GM23338 (cell line): Measurements from ENCODE around the gene RGSL1. TPM values are rescaled to one million over a fixed set of nuclear protein-coding genes. Genes with fewer than 3 reads are reported as not detected.

Source experiments
- ATAC-seq: fragments of 200-7000 bp; cut with Tn5 transposase; 3 replicates; pipeline ENCODE4 v1.9.1; 2020
- DNase-seq: peaks from one replicate; pipeline ENCODE4 v3.0.0-alpha.2; 2015; ENCODE audit warnings: low spot score
- H2AFZ ChIP-seq: fragments of 200-600 bp; sonication (generic); 2 replicates; pipeline ENCODE4 v1.8.0; 2016; ENCODE audit warnings: antibody characterized with exemption, mild to moderate bottlenecking, moderate library complexity
- H3F3A ChIP-seq: fragments of 200-600 bp; sonication (generic); replicated peaks from 2 replicates; pipeline ENCODE4 v1.8.0; 2017; ENCODE audit warnings: antibody characterized with exemption, mixed run types, low read depth
- H3K27ac ChIP-seq: fragments of 200-600 bp; sonication (generic); 2 replicates; pipeline ENCODE4 v1.6.1; 2016; ENCODE audit warnings: low read depth
- H3K27me3 ChIP-seq: fragments of 200-600 bp; sonication (generic); 2 replicates; pipeline ENCODE4 v1.8.0; 2016; ENCODE audit warnings: mild to moderate bottlenecking, mixed run types, moderate library complexity; ENCODE audit not compliant: insufficient read depth
- H3K36me3 ChIP-seq: fragments of 200-600 bp; sonication (generic); 2 replicates; pipeline ENCODE4 v1.8.0; 2016; ENCODE audit warnings: mild to moderate bottlenecking; ENCODE audit not compliant: insufficient read depth
- H3K4me1 ChIP-seq: fragments of 200-600 bp; sonication (generic); 2 replicates; pipeline ENCODE4 v1.8.0; 2016; ENCODE audit warnings: mild to moderate bottlenecking, moderate library complexity; ENCODE audit not compliant: insufficient read depth
- H3K4me2 ChIP-seq: fragments of 200-600 bp; sonication (generic); 2 replicates; pipeline ENCODE4 v1.7.1; 2017; ENCODE audit warnings: mixed run types
- H3K4me3 ChIP-seq: fragments of 200-600 bp; sonication (generic); 2 replicates; pipeline ENCODE4 v1.6.1; 2016; ENCODE audit warnings: mixed run types
- H3K79me2 ChIP-seq: fragments of 200-600 bp; sonication (generic); replicated peaks from 2 replicates; pipeline ENCODE4 v1.8.0; 2017; ENCODE audit warnings: mild to moderate bottlenecking; ENCODE audit not compliant: insufficient read depth
- H3K9me2 ChIP-seq: fragments of 200-600 bp; sonication (generic); 2 replicates; pipeline ENCODE4 v1.8.0; 2017; ENCODE audit not compliant: insufficient read depth
- H4K20me1 ChIP-seq: fragments of 200-600 bp; sonication (generic); replicated peaks from 2 replicates; pipeline ENCODE4 v1.8.0; 2017; ENCODE audit warnings: mild to moderate bottlenecking; ENCODE audit not compliant: insufficient read depth
- H3K27ac Mint-ChIP-seq: 2 replicates; pipeline ENCODE4 v1.8.0; 2020; ENCODE audit warnings: inconsistent platforms, mild to moderate bottlenecking, moderate library complexity, mixed read lengths
- H3K27me3 Mint-ChIP-seq: 3 replicates; pipeline ENCODE4 v1.8.0; 2022; ENCODE audit warnings: low read depth, mild to moderate bottlenecking, moderate library complexity, mixed read lengths, inconsistent platforms; ENCODE audit not compliant: insufficient read depth, poor library complexity
- H3K36me3 Mint-ChIP-seq: 3 replicates; pipeline ENCODE4 v1.8.0; 2021; ENCODE audit warnings: low read depth, mild to moderate bottlenecking, inconsistent platforms, moderate library complexity, mixed read lengths
- H3K4me1 Mint-ChIP-seq: 3 replicates; pipeline ENCODE4 v1.8.0; 2020; ENCODE audit warnings: mild to moderate bottlenecking, inconsistent platforms, mixed read lengths
- H3K4me3 Mint-ChIP-seq: 3 replicates; pipeline ENCODE4 v1.8.0; 2021; ENCODE audit warnings: moderate library complexity, mild to moderate bottlenecking, inconsistent platforms, mixed read lengths
- H3K9me3 Mint-ChIP-seq: 3 replicates; pipeline ENCODE4 v1.8.0; 2020; ENCODE audit warnings: moderate library complexity, mild to moderate bottlenecking, inconsistent platforms, mixed read lengths
- CREB1 ChIP-seq: fragments of 250-450 bp; sonication (Bioruptor Pico); IDR thresholded peaks from 2 replicates; pipeline ENCODE4 v1.5.0; 2020; ENCODE audit warnings: low read depth, mild to moderate bottlenecking, moderate library complexity
- EZH2 ChIP-seq: fragments of 200-600 bp; sonication (generic); IDR thresholded peaks from one replicate; pipeline ENCODE4 v1.8.0; 2017; ENCODE audit warnings: antibody characterized with exemption, mild to moderate bottlenecking, low read depth; ENCODE audit not compliant: unreplicated experiment
- EZH2phosphoT487 ChIP-seq: fragments of 200-600 bp; sonication (generic); IDR thresholded peaks from one replicate; pipeline ENCODE4 v1.8.1; 2018; ENCODE audit warnings: antibody characterized with exemption; ENCODE audit not compliant: unreplicated experiment
- JUNB ChIP-seq: IDR thresholded peaks from one replicate; pipeline ENCODE4 v1.6.1; 2016; ENCODE audit warnings: antibody characterized with exemption; ENCODE audit not compliant: unreplicated experiment
- NANOG ChIP-seq: IDR thresholded peaks from 2 replicates; pipeline ENCODE4 v1.6.1; 2016; ENCODE audit warnings: antibody characterized with exemption, borderline replicate concordance
- POLR2AphosphoS5 ChIP-seq: IDR thresholded peaks from 2 replicates; pipeline ENCODE4 v1.6.1; 2016; ENCODE audit warnings: antibody characterized with exemption, low read depth
- ZNF114 ChIP-seq: fragments of 250-450 bp; sonication (Bioruptor Pico); IDR thresholded peaks from 2 replicates; pipeline ENCODE4 v1.5.0; 2020; ENCODE audit warnings: mild to moderate bottlenecking, moderate library complexity
- ZNF331 ChIP-seq: fragments of 250-450 bp; sonication (Bioruptor Pico); IDR thresholded peaks from 2 replicates; pipeline ENCODE4 v1.5.0; 2020; ENCODE audit warnings: low read depth, mild to moderate bottlenecking, moderate library complexity
- polyA plus RNA-seq: library from polyadenylated mRNA; unstranded; fragments of >200 nt; fragmentation: Nextera tagmentation; extraction: Ambion mirVana; gene quantifications from 2 replicates; pipeline ENCODE4 v1.2.1, GENCODE V29; 2016
- total RNA-seq: library from RNA; depleted of rRNA; stranded (reverse); fragments of >200 nt; shearing (Covaris generic); gene quantifications from 2 replicates; pipeline ENCODE4 v1.2.3, GENCODE V29; 2014
- TF ChIP-seq, protein P1 (sequence below), 2 experiments: fragments of 200-600 bp in 1 of 2; sonication (generic) in 1 of 2; conservative IDR thresholded peaks; 2 replicates each; pipeline versions ENCODE4 v1.5.1 to v1.6.1; 2016 to 2017; ENCODE audit warnings: antibody characterized with exemption in 2 of 2, low read depth in 2 of 2, mild to moderate bottlenecking in 2 of 2, moderate library complexity in 1 of 2
- TF ChIP-seq, protein P2 (sequence below): IDR thresholded peaks from one replicate; pipeline ENCODE4 v1.6.1; 2018; ENCODE audit warnings: antibody characterized with exemption; ENCODE audit not compliant: unreplicated experiment
- TF ChIP-seq, protein P3 (sequence below): IDR thresholded peaks from 2 replicates; pipeline ENCODE4 v1.6.1; 2016; ENCODE audit warnings: antibody characterized with exemption

The RGSL1 gene
- total and polyA plus RNA-seq, 2 experiments from 2014 or later = not detected

DNA sequence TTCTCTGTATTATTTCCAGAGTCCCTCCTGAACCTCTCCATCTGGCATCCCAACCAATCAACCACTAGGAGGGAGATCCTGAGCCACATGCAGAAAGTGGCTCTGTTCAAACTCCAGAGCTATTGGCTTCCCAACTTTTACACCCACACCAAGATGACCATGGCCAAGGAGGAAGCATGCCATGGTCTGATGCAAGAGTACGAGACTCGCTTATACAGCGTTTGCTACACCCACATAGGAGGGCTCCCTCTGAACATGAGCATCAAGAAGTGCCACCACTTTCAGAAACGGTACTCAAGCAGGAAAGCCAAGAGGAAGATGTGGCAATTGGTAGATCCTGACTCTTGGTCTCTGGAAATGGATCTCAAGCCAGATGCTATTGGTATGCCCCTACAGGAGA is 23.6 kb downstream of the RGSL1 start:
- Histone ChIP-seq H3K4me1 (no peaks in the 10 kb centered on the region), H4K20me1 (no peaks in the 10 kb centered on the region), H3K4me3 (no peak overlapping the region), H3K27ac (no peak overlapping the region), H3K36me3 (no peaks in the 10 kb centered on the region), H3K4me2 (no peak overlapping the region), H2AFZ (no peak overlapping the region), H3K9me2 (peaks cover 12% of the 10 kb centered on the region; the same call in 1 of the 2 replicates), H3K27me3 (no peaks in the 10 kb centered on the region), H3F3A (no peaks in the 10 kb centered on the region), H3K79me2 (no peaks in the 10 kb centered on the region)
- Mint-ChIP-seq H3K4me1 (no peaks in the 10 kb centered on the region), H3K36me3 (no peaks in the 10 kb centered on the region), H3K4me3 (no peak overlapping the region), H3K27ac (no peak overlapping the region), H3K9me3 (peaks cover 10% of the 10 kb centered on the region; the same call in 2 of the 3 replicates), H3K27me3 (no peaks in the 10 kb centered on the region)
- TF ChIP-seq, protein P1, sequence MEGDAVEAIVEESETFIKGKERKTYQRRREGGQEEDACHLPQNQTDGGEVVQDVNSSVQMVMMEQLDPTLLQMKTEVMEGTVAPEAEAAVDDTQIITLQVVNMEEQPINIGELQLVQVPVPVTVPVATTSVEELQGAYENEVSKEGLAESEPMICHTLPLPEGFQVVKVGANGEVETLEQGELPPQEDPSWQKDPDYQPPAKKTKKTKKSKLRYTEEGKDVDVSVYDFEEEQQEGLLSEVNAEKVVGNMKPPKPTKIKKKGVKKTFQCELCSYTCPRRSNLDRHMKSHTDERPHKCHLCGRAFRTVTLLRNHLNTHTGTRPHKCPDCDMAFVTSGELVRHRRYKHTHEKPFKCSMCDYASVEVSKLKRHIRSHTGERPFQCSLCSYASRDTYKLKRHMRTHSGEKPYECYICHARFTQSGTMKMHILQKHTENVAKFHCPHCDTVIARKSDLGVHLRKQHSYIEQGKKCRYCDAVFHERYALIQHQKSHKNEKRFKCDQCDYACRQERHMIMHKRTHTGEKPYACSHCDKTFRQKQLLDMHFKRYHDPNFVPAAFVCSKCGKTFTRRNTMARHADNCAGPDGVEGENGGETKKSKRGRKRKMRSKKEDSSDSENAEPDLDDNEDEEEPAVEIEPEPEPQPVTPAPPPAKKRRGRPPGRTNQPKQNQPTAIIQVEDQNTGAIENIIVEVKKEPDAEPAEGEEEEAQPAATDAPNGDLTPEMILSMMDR (conservative IDR thresholded peaks at IDR 0.05; ENCODE audit: low read depth in 2 of 2) = no peak
- TF ChIP-seq ZNF114 (no peak), ZNF331 (CRISPR knock-in tag) (no peak)
- DNase-seq (no peak), ATAC-seq (no peak)

DNA sequence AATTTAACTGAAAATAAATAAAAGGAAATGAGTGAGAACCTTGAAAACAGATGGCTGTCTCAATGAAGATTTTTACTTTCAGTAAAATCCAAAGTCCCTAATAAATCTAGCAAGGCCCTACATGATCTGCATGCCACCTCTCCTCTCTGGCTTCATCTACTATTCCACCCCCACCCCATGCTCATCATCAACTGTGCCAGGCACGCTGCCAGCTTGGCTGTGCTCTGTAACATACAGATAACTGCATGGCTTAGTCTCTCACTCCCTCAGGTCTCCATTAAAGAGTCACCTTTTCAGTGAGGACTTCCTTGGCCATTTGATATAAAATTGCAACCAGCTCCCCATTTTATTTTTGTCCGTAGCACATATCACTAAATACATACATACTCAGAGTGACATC is 26.7 kb downstream of the RGSL1 start:
- H3F3A ChIP-seq = no peaks in the 10 kb centered on the region
- H3K36me3 Mint-ChIP-seq = no peaks in the 10 kb centered on the region

DNA sequence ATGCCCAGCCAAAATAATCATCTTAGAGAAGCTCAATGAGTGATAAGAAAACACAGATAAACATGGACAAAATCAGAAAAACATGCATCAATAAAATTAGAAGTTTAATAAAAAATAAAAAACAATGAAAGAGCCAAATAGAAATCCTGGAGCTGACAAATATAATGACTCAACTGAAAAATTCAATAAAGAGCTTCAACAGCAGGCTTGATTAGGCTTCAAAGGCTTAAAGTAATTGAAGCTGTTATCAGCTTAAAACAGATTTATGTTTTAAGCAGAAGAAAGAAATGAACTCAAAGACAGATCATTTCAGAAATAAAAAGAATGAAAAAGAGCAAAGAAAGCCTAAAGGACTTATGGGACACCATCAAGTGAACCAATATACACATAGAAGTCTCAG is 28.3 kb downstream of the RGSL1 start:
- H3K4me3 Mint-ChIP-seq = no peak overlapping the region
- Histone ChIP-seq H4K20me1 (no peaks in the 10 kb centered on the region), H3K4me1 (no peaks in the 10 kb centered on the region), H2AFZ (no peak overlapping the region), H3K27me3 (no peaks in the 10 kb centered on the region), H3F3A (no peaks in the 10 kb centered on the region), H3K9me2 (peaks cover 7% of the 10 kb centered on the region; the same call in 1 of the 2 replicates), H3K36me3 (no peaks in the 10 kb centered on the region), H3K79me2 (no peaks in the 10 kb centered on the region), H3K4me3 (no peak overlapping the region), H3K4me2 (no peak overlapping the region), H3K27ac (no peak overlapping the region)
- no peaks in the 10 kb centered on the region for H3K27me3 Mint-ChIP-seq
- DNase-seq (no peak), ATAC-seq (no peak)
- H3K36me3 Mint-ChIP-seq = no peaks in the 10 kb centered on the region
- no peaks in the 10 kb centered on the region; the same call in 2 of the 3 replicates for H3K9me3 Mint-ChIP-seq
- H3K4me1 Mint-ChIP-seq = no peaks in the 10 kb centered on the region
- no peak overlapping the region for H3K27ac Mint-ChIP-seq
- TF ChIP-seq CREB1 (CRISPR knock-in tag) (no peak), NANOG (no peak), ZNF114 (no peak), JUNB (no peak), POLR2AphosphoS5 (no peak), EZH2 (no peak)
- TF ChIP-seq, protein P2, sequence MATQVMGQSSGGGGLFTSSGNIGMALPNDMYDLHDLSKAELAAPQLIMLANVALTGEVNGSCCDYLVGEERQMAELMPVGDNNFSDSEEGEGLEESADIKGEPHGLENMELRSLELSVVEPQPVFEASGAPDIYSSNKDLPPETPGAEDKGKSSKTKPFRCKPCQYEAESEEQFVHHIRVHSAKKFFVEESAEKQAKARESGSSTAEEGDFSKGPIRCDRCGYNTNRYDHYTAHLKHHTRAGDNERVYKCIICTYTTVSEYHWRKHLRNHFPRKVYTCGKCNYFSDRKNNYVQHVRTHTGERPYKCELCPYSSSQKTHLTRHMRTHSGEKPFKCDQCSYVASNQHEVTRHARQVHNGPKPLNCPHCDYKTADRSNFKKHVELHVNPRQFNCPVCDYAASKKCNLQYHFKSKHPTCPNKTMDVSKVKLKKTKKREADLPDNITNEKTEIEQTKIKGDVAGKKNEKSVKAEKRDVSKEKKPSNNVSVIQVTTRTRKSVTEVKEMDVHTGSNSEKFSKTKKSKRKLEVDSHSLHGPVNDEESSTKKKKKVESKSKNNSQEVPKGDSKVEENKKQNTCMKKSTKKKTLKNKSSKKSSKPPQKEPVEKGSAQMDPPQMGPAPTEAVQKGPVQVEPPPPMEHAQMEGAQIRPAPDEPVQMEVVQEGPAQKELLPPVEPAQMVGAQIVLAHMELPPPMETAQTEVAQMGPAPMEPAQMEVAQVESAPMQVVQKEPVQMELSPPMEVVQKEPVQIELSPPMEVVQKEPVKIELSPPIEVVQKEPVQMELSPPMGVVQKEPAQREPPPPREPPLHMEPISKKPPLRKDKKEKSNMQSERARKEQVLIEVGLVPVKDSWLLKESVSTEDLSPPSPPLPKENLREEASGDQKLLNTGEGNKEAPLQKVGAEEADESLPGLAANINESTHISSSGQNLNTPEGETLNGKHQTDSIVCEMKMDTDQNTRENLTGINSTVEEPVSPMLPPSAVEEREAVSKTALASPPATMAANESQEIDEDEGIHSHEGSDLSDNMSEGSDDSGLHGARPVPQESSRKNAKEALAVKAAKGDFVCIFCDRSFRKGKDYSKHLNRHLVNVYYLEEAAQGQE = no peak
- TF ChIP-seq, protein P1 (conservative IDR thresholded peaks at IDR 0.05; ENCODE audit: low read depth in 2 of 2) = no peak
- TF ChIP-seq, protein P3, sequence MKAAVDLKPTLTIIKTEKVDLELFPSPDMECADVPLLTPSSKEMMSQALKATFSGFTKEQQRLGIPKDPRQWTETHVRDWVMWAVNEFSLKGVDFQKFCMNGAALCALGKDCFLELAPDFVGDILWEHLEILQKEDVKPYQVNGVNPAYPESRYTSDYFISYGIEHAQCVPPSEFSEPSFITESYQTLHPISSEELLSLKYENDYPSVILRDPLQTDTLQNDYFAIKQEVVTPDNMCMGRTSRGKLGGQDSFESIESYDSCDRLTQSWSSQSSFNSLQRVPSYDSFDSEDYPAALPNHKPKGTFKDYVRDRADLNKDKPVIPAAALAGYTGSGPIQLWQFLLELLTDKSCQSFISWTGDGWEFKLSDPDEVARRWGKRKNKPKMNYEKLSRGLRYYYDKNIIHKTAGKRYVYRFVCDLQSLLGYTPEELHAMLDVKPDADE = no peak

More for the DNA sequence above, 26.7 kb downstream of the RGSL1 start:
- no peaks in the 10 kb centered on the region for H3K4me1 Mint-ChIP-seq
- H3K4me1 ChIP-seq = no peaks in the 10 kb centered on the region
- no peak overlapping the region for H3K27ac ChIP-seq
- H3K4me2 ChIP-seq = no peak overlapping the region
- H3K27me3 Mint-ChIP-seq = no peaks in the 10 kb centered on the region
- H4K20me1 ChIP-seq = no peaks in the 10 kb centered on the region
- no peak for TF ChIP-seq EZH2phosphoT487
- H3K79me2 ChIP-seq = no peaks in the 10 kb centered on the region
- no peak for DNase-seq
- ATAC-seq = no peak
- no peaks in the 10 kb centered on the region for H3K36me3 ChIP-seq
- H3K27me3 ChIP-seq = no peaks in the 10 kb centered on the region
- H3K9me3 Mint-ChIP-seq = no peaks in the 10 kb centered on the region; the same call in 2 of the 3 replicates
- H3K9me2 ChIP-seq = peaks cover 8% of the 10 kb centered on the region; the same call in 1 of the 2 replicates
- no peak overlapping the region for H2AFZ ChIP-seq
- no peak overlapping the region for H3K27ac Mint-ChIP-seq
- no peak overlapping the region for H3K4me3 ChIP-seq
- no peak overlapping the region for H3K4me3 Mint-ChIP-seq
